Skeletal muscle satellite cell (primary cell): Measurements from ENCODE around the gene ZNF385D.

Experiments
- H3K27me3 ChIP-seq: 2 replicates; pipeline ENCODE4 v1.7.0; 2013; ENCODE audit warnings: low read length; ENCODE audit not compliant: control insufficient read depth, insufficient read depth
- H3K36me3 ChIP-seq: 2 replicates; pipeline ENCODE4 v1.7.0; 2013; ENCODE audit warnings: mild to moderate bottlenecking, control low read depth, low read length; ENCODE audit not compliant: insufficient read depth
- H3K4me1 ChIP-seq: 2 replicates; pipeline ENCODE4 v1.7.0; 2013; ENCODE audit warnings: low read length; ENCODE audit not compliant: control insufficient read depth, insufficient read depth
- H3K4me2 ChIP-seq: 2 replicates; pipeline ENCODE4 v1.7.0; 2013; ENCODE audit warnings: mild to moderate bottlenecking, low read length
- H3K4me3 ChIP-seq: 2 replicates; pipeline ENCODE4 v1.7.0; 2013; ENCODE audit warnings: low read length
- H3K9ac ChIP-seq: 2 replicates; pipeline ENCODE4 v1.7.0; 2013; ENCODE audit warnings: mild to moderate bottlenecking, low read depth, low read length, moderate library complexity
- H3K9me3 ChIP-seq: replicated peaks from 2 replicates; pipeline ENCODE4 v1.7.0; 2013; ENCODE audit warnings: mild to moderate bottlenecking, control low read depth, low read length

ZNF385D gene

GRCh38 chr3:21783839-21784238, 32.8 kb upstream of the ZNF385D start:
- H3K4me2 ChIP-seq = no peak overlapping the region
- no peak overlapping the region for H3K9ac ChIP-seq
- no peaks in the 10 kb centered on the region for H3K4me1 ChIP-seq
- H3K27me3 ChIP-seq = no peaks in the 10 kb centered on the region
- no peak overlapping the region for H3K4me3 ChIP-seq
- H3K36me3 ChIP-seq = no peaks in the 10 kb centered on the region
- H3K9me3 ChIP-seq = no peaks in the 10 kb centered on the region

GRCh38 chr3:21781355-21781754, 30.3 kb upstream of the ZNF385D start:
- Histone ChIP-seq H3K4me1 (no peaks in the 10 kb centered on the region), H3K4me3 (no peak overlapping the region), H3K4me2 (no peak overlapping the region), H3K27me3 (no peaks in the 10 kb centered on the region), H3K36me3 (no peaks in the 10 kb centered on the region), H3K9me3 (no peaks in the 10 kb centered on the region), H3K9ac (no peak overlapping the region)

GRCh38 chr3:21779909-21780308, 28.9 kb upstream of the ZNF385D start:
- H3K9me3 ChIP-seq = no peaks in the 10 kb centered on the region
- no peak overlapping the region for H3K9ac ChIP-seq
- no peak overlapping the region for H3K4me3 ChIP-seq
- H3K4me1 ChIP-seq = no peaks in the 10 kb centered on the region
- H3K36me3 ChIP-seq = no peaks in the 10 kb centered on the region
- H3K27me3 ChIP-seq = no peaks in the 10 kb centered on the region
- H3K4me2 ChIP-seq = no peak overlapping the region

GRCh38 chr3:21778715-21779114, 27.7 kb upstream of the ZNF385D start:
- H3K4me1 ChIP-seq = no peaks in the 10 kb centered on the region
- H3K4me2 ChIP-seq = no peak overlapping the region
- no peaks in the 10 kb centered on the region for H3K27me3 ChIP-seq
- H3K9me3 ChIP-seq = no peaks in the 10 kb centered on the region
- H3K4me3 ChIP-seq = no peak overlapping the region
- no peaks in the 10 kb centered on the region for H3K36me3 ChIP-seq
- no peak overlapping the region for H3K9ac ChIP-seq

- H3K36me3 ChIP-seq = no peaks in the 10 kb centered on the region
- no peak overlapping the region for H3K4me3 ChIP-seq
- no peak overlapping the region for H3K9ac ChIP-seq
- H3K4me2 ChIP-seq = no peak overlapping the region
- H3K4me1 ChIP-seq = no peaks in the 10 kb centered on the region
- no peaks in the 10 kb centered on the region for H3K27me3 ChIP-seq
- H3K9me3 ChIP-seq = no peaks in the 10 kb centered on the region
These were observed 26.8 kb upstream of the ZNF385D start for GRCh38 chr3:21777821-21778220.

GRCh38 chr3:21766002-21766401, 15.0 kb upstream of the ZNF385D start:
- Histone ChIP-seq H3K4me3 (no peak overlapping the region), H3K4me2 (no peak overlapping the region), H3K27me3 (no peaks in the 10 kb centered on the region), H3K36me3 (no peaks in the 10 kb centered on the region), H3K9ac (no peak overlapping the region), H3K4me1 (no peaks in the 10 kb centered on the region), H3K9me3 (no peaks in the 10 kb centered on the region)

- Histone ChIP-seq H3K9ac (no peak overlapping the region), H3K9me3 (no peaks in the 10 kb centered on the region), H3K4me1 (no peaks in the 10 kb centered on the region), H3K27me3 (no peaks in the 10 kb centered on the region), H3K4me3 (no peak overlapping the region), H3K36me3 (no peaks in the 10 kb centered on the region), H3K4me2 (no peak overlapping the region)
These were observed 4.9 kb upstream of the ZNF385D start for GRCh38 chr3:21755896-21756295.

GRCh38 chr3:21754839-21755238, 3.8 kb upstream of the ZNF385D start:
- Histone ChIP-seq H3K9me3 (no peaks in the 10 kb centered on the region), H3K4me1 (peaks cover 4% of the 10 kb centered on the region), H3K27me3 (no peaks in the 10 kb centered on the region), H3K4me2 (no peak overlapping the region), H3K4me3 (no peak overlapping the region), H3K36me3 (no peaks in the 10 kb centered on the region), H3K9ac (no peak overlapping the region)

GRCh38 chr3:21752749-21753347, 1.8 kb upstream of the ZNF385D start:
- Histone ChIP-seq H3K9ac (no peak overlapping the region), H3K9me3 (no peaks in the 10 kb centered on the region), H3K4me3 (no peak overlapping the region), H3K4me1 (peaks cover 16% of the 10 kb centered on the region), H3K4me2 (no peak overlapping the region), H3K27me3 (no peaks in the 10 kb centered on the region), H3K36me3 (no peaks in the 10 kb centered on the region)

- Histone ChIP-seq H3K9ac (no peak overlapping the region), H3K9me3 (no peaks in the 10 kb centered on the region), H3K4me1 (peaks cover 18% of the 10 kb centered on the region), H3K36me3 (no peaks in the 10 kb centered on the region), H3K4me2 (peak overlapping the region; percentile 98), H3K27me3 (no peaks in the 10 kb centered on the region), H3K4me3 (no peak overlapping the region)
These were observed 876 bp upstream of the ZNF385D start for GRCh38 chr3:21751886-21752285.

- no peaks in the 10 kb centered on the region for H3K27me3 ChIP-seq
- peaks cover 35% of the 10 kb centered on the region for H3K4me1 ChIP-seq
- H3K9me3 ChIP-seq = no peaks in the 10 kb centered on the region
- H3K4me3 ChIP-seq = peak overlapping the region; percentile 83
- H3K36me3 ChIP-seq = no peaks in the 10 kb centered on the region
- peak overlapping the region; percentile 98 for H3K4me2 ChIP-seq
- peak overlapping the region; percentile 79 for H3K9ac ChIP-seq
These were observed 822 bp downstream of the ZNF385D start for GRCh38 chr3:21750080-21750696.

- Histone ChIP-seq H3K4me3 (no peak overlapping the region), H3K9me3 (no peaks in the 10 kb centered on the region), H3K4me1 (peaks cover 36% of the 10 kb centered on the region), H3K27me3 (no peaks in the 10 kb centered on the region), H3K36me3 (no peaks in the 10 kb centered on the region), H3K4me2 (no peak overlapping the region), H3K9ac (no peak overlapping the region)
These were observed 2.9 kb downstream of the ZNF385D start for GRCh38 chr3:21747966-21748555.
